ENCODE data around the gene ATXN3. TPM values are rescaled to one million over a fixed set of nuclear protein-coding genes. Genes with fewer than 3 reads are reported as not detected.
"Not testable (repeated sequence)": the region's sequence is repeated elsewhere in the genome, so short reads cannot be mapped to it uniquely, and the experiment has no call there.

The ATXN3 gene
- polyA plus RNA-seq, 2 donors = 12.0 to 12.7 TPM

DNA sequence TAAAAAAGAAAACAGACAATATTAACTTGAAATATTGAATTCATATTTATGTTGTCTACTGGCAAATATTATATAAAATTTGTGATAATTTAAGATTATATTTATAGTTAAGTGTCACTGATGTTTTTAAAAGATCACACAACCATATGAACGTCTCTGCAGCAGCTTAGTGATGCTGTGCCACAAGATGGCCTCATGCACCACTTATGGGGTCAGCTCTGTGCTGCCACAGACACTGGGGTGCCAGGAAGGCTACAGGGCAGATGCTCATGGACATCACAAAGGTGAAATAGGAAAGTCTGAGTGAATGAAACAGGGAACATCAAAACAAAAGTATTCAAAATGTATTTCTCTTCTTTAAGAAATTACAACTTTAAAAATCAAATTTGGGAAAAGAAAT lies 13.1 kb downstream of the ATXN3 start:
- Histone ChIP-seq H3K4me3 (ENCODE audit: low read depth in 1 of 2, low read length in 2 of 2) (no peak overlapping the region), H3K36me3 (ENCODE audit: control insufficient read depth in 2 of 2, insufficient read depth in 2 of 2, low read length in 1 of 2) (peaks cover 0 to 5% of the 10 kb centered on the region in 2 donors), H3K4me1 (ENCODE audit: control insufficient read depth in 2 of 2, insufficient read depth in 2 of 2, low read length in 1 of 2) (no peaks in the 10 kb centered on the region), H3K9me3 (ENCODE audit: control insufficient read depth in 2 of 2, insufficient read depth in 1 of 2, low read depth in 1 of 2, low read length in 1 of 2) (no peaks in the 10 kb centered on the region), H3K27me3 (ENCODE audit: control insufficient read depth in 1 of 2, insufficient read depth in 2 of 2, low read length in 2 of 2) (no peaks in the 10 kb centered on the region), H3K27ac (ENCODE audit: low read depth in 2 of 2, low read length in 1 of 2) (no peak overlapping the region)
- WGBS, 2 donors = 41 to 54% methylated on average over 1 of the region's 1 CpG

- no peak overlapping the region for H3K27ac ChIP-seq (ENCODE audit: low read depth in 2 of 2, low read length in 1 of 2)
- H3K9me3 ChIP-seq (ENCODE audit: control insufficient read depth in 2 of 2, insufficient read depth in 1 of 2, low read depth in 1 of 2, low read length in 1 of 2) = no peaks in the 10 kb centered on the region
- no peaks in the 10 kb centered on the region for H3K27me3 ChIP-seq (ENCODE audit: control insufficient read depth in 1 of 2, insufficient read depth in 2 of 2, low read length in 2 of 2)
- WGBS, 2 donors = 93 to 94% methylated on average over 5 of the region's 5 CpGs
- H3K4me1 ChIP-seq (ENCODE audit: control insufficient read depth in 2 of 2, insufficient read depth in 2 of 2, low read length in 1 of 2) = no peaks in the 10 kb centered on the region
- peaks cover 4 to 5% of the 10 kb centered on the region in 2 donors for H3K36me3 ChIP-seq (ENCODE audit: control insufficient read depth in 2 of 2, insufficient read depth in 2 of 2, low read length in 1 of 2)
- H3K4me3 ChIP-seq (ENCODE audit: low read depth in 1 of 2, low read length in 2 of 2) = no peak overlapping the region
Measured at GRCh38 chr14:92088494-92088893, 17.9 kb downstream of the ATXN3 start.

GRCh38 chr14:92074555-92074954 lies 31.8 kb downstream of the ATXN3 start:
- Histone ChIP-seq H3K36me3 (ENCODE audit: control insufficient read depth in 2 of 2, insufficient read depth in 2 of 2, low read length in 1 of 2) (peaks cover 2 to 3% of the 10 kb centered on the region in 2 donors), H3K4me1 (ENCODE audit: control insufficient read depth in 2 of 2, insufficient read depth in 2 of 2, low read length in 1 of 2) (no peaks in the 10 kb centered on the region), H3K9me3 (ENCODE audit: control insufficient read depth in 2 of 2, insufficient read depth in 1 of 2, low read depth in 1 of 2, low read length in 1 of 2) (no peaks in the 10 kb centered on the region), H3K27me3 (ENCODE audit: control insufficient read depth in 1 of 2, insufficient read depth in 2 of 2, low read length in 2 of 2) (no peaks in the 10 kb centered on the region), H3K4me3 (ENCODE audit: low read depth in 1 of 2, low read length in 2 of 2) (no peak overlapping the region), H3K27ac (ENCODE audit: low read depth in 2 of 2, low read length in 1 of 2) (no peak overlapping the region)

GRCh38 chr14:92058006-92058917 lies 48.1 kb downstream of the ATXN3 start:
- Histone ChIP-seq H3K4me3 (ENCODE audit: low read depth in 1 of 2, low read length in 2 of 2) (no peak overlapping the region), H3K9me3 (ENCODE audit: control insufficient read depth in 2 of 2, insufficient read depth in 1 of 2, low read depth in 1 of 2, low read length in 1 of 2) (no peaks in the 10 kb centered on the region), H3K27ac (ENCODE audit: low read depth in 2 of 2, low read length in 1 of 2) (no peak overlapping the region), H3K36me3 (ENCODE audit: control insufficient read depth in 2 of 2, insufficient read depth in 2 of 2, low read length in 1 of 2) (no peaks in the 10 kb centered on the region), H3K27me3 (ENCODE audit: control insufficient read depth in 1 of 2, insufficient read depth in 2 of 2, low read length in 2 of 2) (no peaks in the 10 kb centered on the region), H3K4me1 (ENCODE audit: control insufficient read depth in 2 of 2, insufficient read depth in 2 of 2, low read length in 1 of 2) (no peaks in the 10 kb centered on the region)
- 77 to 80% methylated on average over 9 of the region's 9 CpGs for WGBS, 2 donors

- Histone ChIP-seq H3K9me3 (ENCODE audit: control insufficient read depth in 2 of 2, insufficient read depth in 1 of 2, low read depth in 1 of 2, low read length in 1 of 2) (peaks cover 0 to 5% of the 10 kb centered on the region in 2 donors), H3K36me3 (ENCODE audit: control insufficient read depth in 2 of 2, insufficient read depth in 2 of 2, low read length in 1 of 2) (no peaks in the 10 kb centered on the region), H3K27me3 (ENCODE audit: control insufficient read depth in 1 of 2, insufficient read depth in 2 of 2, low read length in 2 of 2) (no peaks in the 10 kb centered on the region), H3K4me3 (ENCODE audit: low read depth in 1 of 2, low read length in 2 of 2) (no peak overlapping the region), H3K4me1 (ENCODE audit: control insufficient read depth in 2 of 2, insufficient read depth in 2 of 2, low read length in 1 of 2) (no peaks in the 10 kb centered on the region), H3K27ac (ENCODE audit: low read depth in 2 of 2, low read length in 1 of 2) (no peak overlapping the region)
- WGBS, 2 donors = 82 to 84% methylated on average over 3 of the region's 3 CpGs
Measured at GRCh38 chr14:92049781-92050180, 56.6 kb downstream of the ATXN3 start.

GRCh38 chr14:92049221-92049620 lies 57.2 kb downstream of the ATXN3 start:
- H3K4me3 ChIP-seq (ENCODE audit: low read depth in 1 of 2, low read length in 2 of 2); H3K36me3 ChIP-seq (ENCODE audit: control insufficient read depth in 2 of 2, insufficient read depth in 2 of 2, low read length in 1 of 2); H3K27me3 ChIP-seq (ENCODE audit: control insufficient read depth in 1 of 2, insufficient read depth in 2 of 2, low read length in 2 of 2); H3K4me1 ChIP-seq (ENCODE audit: control insufficient read depth in 2 of 2, insufficient read depth in 2 of 2, low read length in 1 of 2); H3K27ac ChIP-seq (ENCODE audit: low read depth in 2 of 2, low read length in 1 of 2); H3K9me3 ChIP-seq (ENCODE audit: control insufficient read depth in 2 of 2, insufficient read depth in 1 of 2, low read depth in 1 of 2, low read length in 1 of 2): not testable (repeated sequence)
- WGBS, 2 donors = 97 to 98% methylated on average over 12 of the region's 12 CpGs

GRCh38 chr14:92045904-92046303 lies 60.5 kb downstream of the ATXN3 start:
- not testable (repeated sequence) for H3K36me3 ChIP-seq (ENCODE audit: control insufficient read depth in 2 of 2, insufficient read depth in 2 of 2, low read length in 1 of 2)
- WGBS, 2 donors = 91 to 94% methylated on average over 7 of the region's 7 CpGs

DNA sequence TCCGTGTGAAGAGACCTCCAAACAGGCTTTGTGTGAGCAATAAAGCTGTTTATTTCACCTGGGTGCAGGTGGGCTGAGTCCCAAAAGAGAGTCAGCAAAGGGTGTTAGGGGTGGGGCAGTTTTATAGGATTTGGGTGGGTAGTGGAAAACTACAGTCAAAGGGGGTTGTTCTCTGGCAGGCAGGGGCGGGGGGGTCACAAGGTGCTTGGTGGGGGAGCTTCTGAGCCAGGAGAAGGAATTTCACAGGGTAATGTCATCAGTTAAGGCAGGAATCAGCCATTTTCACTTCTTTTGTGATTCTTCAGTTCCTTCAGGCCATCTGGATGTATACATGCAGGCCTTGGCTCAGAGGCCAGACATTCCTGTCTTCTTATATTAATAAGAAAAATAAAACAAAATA lies 64.6 kb downstream of the ATXN3 start:
- H3K27me3 ChIP-seq (ENCODE audit: control insufficient read depth in 1 of 2, insufficient read depth in 2 of 2, low read length in 2 of 2); H3K4me3 ChIP-seq (ENCODE audit: low read depth in 1 of 2, low read length in 2 of 2); H3K27ac ChIP-seq (ENCODE audit: low read depth in 2 of 2, low read length in 1 of 2); H3K9me3 ChIP-seq (ENCODE audit: control insufficient read depth in 2 of 2, insufficient read depth in 1 of 2, low read depth in 1 of 2, low read length in 1 of 2); H3K4me1 ChIP-seq (ENCODE audit: control insufficient read depth in 2 of 2, insufficient read depth in 2 of 2, low read length in 1 of 2); H3K36me3 ChIP-seq (ENCODE audit: control insufficient read depth in 2 of 2, insufficient read depth in 2 of 2, low read length in 1 of 2): not testable (repeated sequence)
- WGBS, 2 donors = 92 to 94% methylated on average over 2 of the region's 2 CpGs

More at GRCh38 chr14:92045904-92046303, 60.5 kb downstream of the ATXN3 start:
- H3K4me1 ChIP-seq (ENCODE audit: control insufficient read depth in 2 of 2, insufficient read depth in 2 of 2, low read length in 1 of 2); H3K9me3 ChIP-seq (ENCODE audit: control insufficient read depth in 2 of 2, insufficient read depth in 1 of 2, low read depth in 1 of 2, low read length in 1 of 2); H3K27me3 ChIP-seq (ENCODE audit: control insufficient read depth in 1 of 2, insufficient read depth in 2 of 2, low read length in 2 of 2); H3K4me3 ChIP-seq (ENCODE audit: low read depth in 1 of 2, low read length in 2 of 2); H3K27ac ChIP-seq (ENCODE audit: low read depth in 2 of 2, low read length in 1 of 2): not testable (repeated sequence)

DNA sequence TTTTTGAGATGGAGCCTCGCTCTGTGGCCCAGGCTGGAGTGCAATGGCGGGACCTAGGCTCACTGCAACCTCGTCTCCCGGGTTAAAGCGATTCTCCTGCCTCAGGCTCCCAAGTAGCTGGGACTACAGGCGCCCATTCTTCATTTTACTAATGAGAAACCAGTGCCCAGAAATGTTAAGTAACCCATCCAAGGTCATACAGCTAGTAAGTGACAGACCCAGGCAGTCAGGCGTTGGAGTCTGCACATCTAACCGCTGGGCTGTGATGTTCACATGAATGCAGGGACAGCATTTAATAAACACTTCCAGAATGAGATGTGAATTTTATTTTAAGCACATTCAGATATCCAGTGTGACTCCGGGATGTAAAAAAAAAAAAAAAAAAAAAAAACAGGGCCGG lies 65.2 kb downstream of the ATXN3 start:
- H3K27ac ChIP-seq (ENCODE audit: low read depth in 2 of 2, low read length in 1 of 2) = no peak overlapping the region
- H3K4me1 ChIP-seq (ENCODE audit: control insufficient read depth in 2 of 2, insufficient read depth in 2 of 2, low read length in 1 of 2) = peaks cover 2 to 4% of the 10 kb centered on the region in 2 donors
- H3K9me3 ChIP-seq (ENCODE audit: control insufficient read depth in 2 of 2, insufficient read depth in 1 of 2, low read depth in 1 of 2, low read length in 1 of 2) = peaks cover 0 to 3% of the 10 kb centered on the region in 2 donors
- 75 to 95% methylated on average over 9 to 10 of the region's 10 CpGs for WGBS, 2 donors
- no peaks in the 10 kb centered on the region for H3K27me3 ChIP-seq (ENCODE audit: control insufficient read depth in 1 of 2, insufficient read depth in 2 of 2, low read length in 2 of 2)
- H3K4me3 ChIP-seq (ENCODE audit: low read depth in 1 of 2, low read length in 2 of 2) = peak overlapping the region in 1 of 2 donors; percentile 88
- H3K36me3 ChIP-seq (ENCODE audit: control insufficient read depth in 2 of 2, insufficient read depth in 2 of 2, low read length in 1 of 2) = no peaks in the 10 kb centered on the region
